Upper lobe of left lung (tissue), 6 donors: ENCODE data around the gene JSRP1. TPM values are rescaled to one million over a fixed set of nuclear protein-coding genes. Genes with fewer than 3 reads are reported as not detected.

Source experiments
- ATAC-seq, 2 donors: fragments of 200-7000 bp; cut with Tn5 transposase; one replicate each; pipeline ENCODE4 v1.9.1; 2022; ENCODE audit warnings: mild to moderate bottlenecking in 2 of 2, moderate library complexity in 2 of 2; ENCODE audit not compliant: low FRiP score in 2 of 2
- DNase-seq, 2 donors: peaks; one replicate each; pipeline ENCODE4 v3.0.0-alpha.2; 2019 to 2020
- H3K27ac ChIP-seq, 4 donors: fragments of 200-600 bp; sonication (generic); one replicate each; pipeline ENCODE4 v1.5.1; 2016 to 2019
- H3K27me3 ChIP-seq, 4 donors: fragments of 200-600 bp; sonication (generic); one replicate each; pipeline ENCODE4 v1.5.1; 2017 to 2019
- H3K36me3 ChIP-seq, 4 donors: fragments of 200-600 bp; sonication (generic); one replicate each; pipeline ENCODE4 v1.5.1; 2016 to 2019
- H3K4me1 ChIP-seq, 4 donors: fragments of 200-600 bp; sonication (generic); one replicate each; pipeline ENCODE4 v1.5.1; 2018 to 2019
- H3K4me3 ChIP-seq, 4 donors: fragments of 200-600 bp; sonication (generic); one replicate each; pipeline ENCODE4 v1.5.1; 2017 to 2019; ENCODE audit warnings: mild to moderate bottlenecking in 2 of 4, moderate library complexity in 1 of 4
- H3K9me3 ChIP-seq, 4 donors: fragments of 200-600 bp; sonication (generic); one replicate each; pipeline ENCODE4 v1.5.1; 2018 to 2019
- CTCF ChIP-seq, 6 experiments: fragments of 450-650 bp in 4 of 6; fragments of 200-600 bp in 2 of 6; sonication (generic) in 2 of 6; IDR thresholded peaks; one replicate each; pipeline ENCODE4 v1.5.1; 2016 to 2019; ENCODE audit warnings: antibody characterized with exemption in 6 of 6
- EP300 ChIP-seq, 4 donors: sonication (generic); formaldehyde crosslinking; IDR thresholded peaks; one replicate each; pipeline ENCODE4 v1.5.1; 2017; ENCODE audit warnings: antibody characterized with exemption in 4 of 4, control low read depth in 2 of 4
- POLR2A ChIP-seq, 4 donors: fragments of 450-650 bp; IDR thresholded peaks; one replicate each; pipeline ENCODE4 v1.5.1; 2016 to 2017; ENCODE audit warnings: antibody characterized with exemption in 4 of 4, mild to moderate bottlenecking in 2 of 4
- POLR2AphosphoS5 ChIP-seq, 2 donors: sonication (generic); formaldehyde crosslinking; IDR thresholded peaks; one replicate each; pipeline ENCODE4 v1.5.1; 2017; ENCODE audit warnings: antibody characterized with exemption in 2 of 2
- WGBS, 2 donors: methylation state at CpG; one replicate each; pipeline ENCODE4 v1.1.5; 2017 to 2018; 5-methylcytosine and 5-hydroxymethylcytosine counted together
- total RNA-seq, 6 donors: library from RNA; depleted of rRNA in 4 of 6; stranded (reverse); fragments of >200 nt in 4 of 6; gene quantifications; one replicate each; pipeline versions ENCODE4 v1.1.0 to v1.2.1, GENCODE V29; 2016 to 2021
- donor health status: DM: no; HTN: no; CAD: no; lungs with moderate emphysema.
- donor health status: DM: no; HTN: yes; CAD: no; lungs with severe emphysema.

Gene JSRP1
- total RNA-seq, 6 donors from 2014 or later = 1.2 to 3.7 (median 1.7) TPM; not detected in 3

GRCh38 chr19:2216361-2217225, 39.6 kb downstream of the JSRP1 start:
- H3K27ac ChIP-seq = no peak overlapping the region
- 95 to 100% methylated on average over 10 to 37 of the region's 43 CpGs for WGBS, 2 donors
- no peak overlapping the region for H3K4me3 ChIP-seq
- peak in 1 of 2 donors; percentile 82 for DNase-seq
- no peaks in the 10 kb centered on the region for H3K27me3 ChIP-seq
- H3K9me3 ChIP-seq = no peaks in the 10 kb centered on the region
- ATAC-seq = no peak
- peaks cover 19 to 100% (median 93%) of the 10 kb centered on the region in 4 donors for H3K36me3 ChIP-seq
- H3K4me1 ChIP-seq = peaks cover 0 to 13% (median 1%) of the 10 kb centered on the region in 4 donors
- TF ChIP-seq POLR2A (IDR thresholded peaks at IDR 0.05) (no peak), EP300 (IDR thresholded peaks at IDR 0.05) (no peak), POLR2AphosphoS5 (IDR thresholded peaks at IDR 0.05) (no peak), CTCF (IDR thresholded peaks at IDR 0.05) (no peak)

- no peak for ATAC-seq
- Histone ChIP-seq H3K9me3 (no peaks in the 10 kb centered on the region), H3K27me3 (no peaks in the 10 kb centered on the region), H3K27ac (no peak overlapping the region), H3K4me1 (peaks cover 0 to 13% (median 1%) of the 10 kb centered on the region in 4 donors), H3K36me3 (peaks cover 25 to 100% (median 95%) of the 10 kb centered on the region in 4 donors), H3K4me3 (no peak overlapping the region)
- 82 to 88% methylated on average over 31 of the region's 31 CpGs for WGBS, 2 donors
- TF ChIP-seq POLR2A (IDR thresholded peaks at IDR 0.05) (no peak), CTCF (IDR thresholded peaks at IDR 0.05) (no peak), POLR2AphosphoS5 (IDR thresholded peaks at IDR 0.05) (no peak), EP300 (IDR thresholded peaks at IDR 0.05) (no peak)
- DNase-seq = peak in 1 of 2 donors; percentile 83
These were observed 40.9 kb downstream of the JSRP1 start for GRCh38 chr19:2215281-2215751.

- H3K4me1 ChIP-seq = peaks cover 1 to 18% (median 3%) of the 10 kb centered on the region in 4 donors
- ATAC-seq (no peak), DNase-seq (peak in 1 of 2 donors; percentile 56)
- H3K4me3 ChIP-seq = peak overlapping the region in 1 of 4 donors; percentile 11
- peaks cover 22 to 100% (median 94%) of the 10 kb centered on the region in 4 donors for H3K36me3 ChIP-seq
- WGBS, 2 donors = 91 to 98% methylated on average over 10 to 17 of the region's 17 CpGs
- TF ChIP-seq POLR2A (IDR thresholded peaks at IDR 0.05) (no peak), EP300 (IDR thresholded peaks at IDR 0.05) (no peak), POLR2AphosphoS5 (IDR thresholded peaks at IDR 0.05) (no peak), CTCF (IDR thresholded peaks at IDR 0.05) (no peak)
- H3K9me3 ChIP-seq = no peaks in the 10 kb centered on the region
- peak overlapping the region in 3 of 4 donors; percentile 61 to 73 (median 69) for H3K27ac ChIP-seq
- no peaks in the 10 kb centered on the region for H3K27me3 ChIP-seq
These were observed 42.0 kb downstream of the JSRP1 start for GRCh38 chr19:2214251-2214650.

GRCh38 chr19:2213799-2214198, 42.4 kb downstream of the JSRP1 start:
- peak overlapping the region; percentile 8 to 73 (median 65) for H3K27ac ChIP-seq
- TF ChIP-seq POLR2A (IDR thresholded peaks at IDR 0.05) (no peak), POLR2AphosphoS5 (IDR thresholded peaks at IDR 0.05) (no peak), CTCF (IDR thresholded peaks at IDR 0.05) (no peak), EP300 (IDR thresholded peaks at IDR 0.05) (no peak)
- H3K27me3 ChIP-seq = no peaks in the 10 kb centered on the region
- peaks cover 3 to 23% (median 6%) of the 10 kb centered on the region in 4 donors for H3K4me1 ChIP-seq
- WGBS, 2 donors = 73 to 88% methylated on average over 12 to 22 of the region's 26 CpGs
- DNase-seq = peak in 1 of 2 donors; percentile 79
- no peaks in the 10 kb centered on the region for H3K9me3 ChIP-seq
- peak overlapping the region in 2 of 4 donors; percentile 2 to 11 for H3K4me3 ChIP-seq
- no peak for ATAC-seq
- H3K36me3 ChIP-seq = peaks cover 22 to 98% (median 91%) of the 10 kb centered on the region in 4 donors
